GM12878 (cell line): ENCODE data around the gene ARHGAP15. TPM values are rescaled to one million over a fixed set of nuclear protein-coding genes. Genes with fewer than 3 reads are reported as not detected.

Source experiments
- ATAC-seq: fragments of 200-7000 bp; cut with Tn5 transposase; 3 replicates; pipeline ENCODE4 v1.9.1; 2020; ENCODE audit warnings: mild to moderate bottlenecking, moderate library complexity
- BruUV-seq: library from RNA; stranded (reverse); fragments of 400-500 nt; replicated peaks from 2 replicates; lab custom pipeline; 2021; lab: Mats Ljungman, UMichigan
- CTCF ChIA-PET: fragments of 300-600 bp; sonication (Branson Sonifier 250); formaldehyde crosslinking; extraction: SDS; loops from one replicate; lab custom pipeline; 2021; ENCODE audit warnings: inconsistent platforms; lab: Yijun Ruan, JAX
- POLR2A ChIA-PET: fragments of 350-600 bp; formaldehyde crosslinking; extraction: SDS; loops from one replicate; lab custom pipeline; 2021; ENCODE audit warnings: inconsistent platforms; lab: Charles Lee
- RAD21 ChIA-PET: fragments of 300-600 bp; sonication (Branson Sonifier 250); formaldehyde crosslinking; loops from one replicate; lab custom pipeline; 2023; ENCODE audit warnings: antibody characterized with exemption; ENCODE audit not compliant: unreplicated experiment; lab: Charles Lee
- SMC1A ChIA-PET: fragments of 300-600 bp; sonication (Branson Sonifier 250); formaldehyde crosslinking; loops from one replicate; lab custom pipeline; 2023; ENCODE audit not compliant: unreplicated experiment, uncharacterized antibody; lab: Charles Lee
- DNase-seq: peaks from one replicate; pipeline ENCODE4 v3.0.0-alpha.2; 2011; ENCODE audit warnings: low read depth, low spot score
- FAIRE-seq: peaks from 3 replicates; lab custom pipeline; 2011; peaks lifted over from hg19 to GRCh38; lab: Jason Lieb, UNC
- H2AFZ ChIP-seq: 2 replicates; pipeline ENCODE4 v1.6.0; 2011; ENCODE audit warnings: low read depth, low read length, control low read depth; ENCODE audit not compliant: control insufficient read depth
- H3K27ac ChIP-seq: 2 replicates; pipeline ENCODE4 v1.5.1; 2011; ENCODE audit warnings: control low read depth; ENCODE audit not compliant: control insufficient read depth, insufficient read depth
- H3K27me3 ChIP-seq, 2 experiments: replicated peaks in 1 of 2; 2 replicates each; pipeline versions ENCODE4 v1.6.0 to v1.6.1; 2011; ENCODE audit warnings: low read length in 1 of 2; ENCODE audit not compliant: control insufficient read depth in 2 of 2, insufficient read depth in 2 of 2
- H3K36me3 ChIP-seq, 2 experiments: 2 replicates each; pipeline ENCODE4 v1.5.1; 2011; ENCODE audit warnings: low read length in 1 of 2; ENCODE audit not compliant: control insufficient read depth in 2 of 2, insufficient read depth in 2 of 2
- H3K4me1 ChIP-seq: 2 replicates; pipeline ENCODE4 v1.6.1; 2011; ENCODE audit warnings: mild to moderate bottlenecking, low read length, moderate library complexity, mixed read lengths; ENCODE audit not compliant: control insufficient read depth, insufficient read depth
- H3K4me2 ChIP-seq: 2 replicates; pipeline ENCODE4 v1.6.0; 2011; ENCODE audit warnings: control low read depth; ENCODE audit not compliant: control insufficient read depth, insufficient read depth
- H3K4me3 ChIP-seq: fragments of 200-600 bp; sonication (generic); 2 replicates; pipeline ENCODE4 v1.5.1; 2016
- H3K79me2 ChIP-seq: 2 replicates; pipeline ENCODE4 v1.6.0; 2011; ENCODE audit warnings: low read length; ENCODE audit not compliant: control insufficient read depth, insufficient read depth
- H3K9ac ChIP-seq: 2 replicates; pipeline ENCODE4 v1.8.0; 2011; ENCODE audit warnings: low read length, control low read depth, mixed read lengths; ENCODE audit not compliant: control insufficient read depth, insufficient read depth
- H3K9me3 ChIP-seq: replicated peaks from 3 replicates; pipeline ENCODE4 v1.5.1; 2011; ENCODE audit warnings: mild to moderate bottlenecking, low read length; ENCODE audit not compliant: control insufficient read depth, insufficient read depth
- H4K20me1 ChIP-seq: 2 replicates; pipeline ENCODE4 v1.6.0; 2011; ENCODE audit not compliant: control insufficient read depth, insufficient read depth
- EED ChIP-seq: sonication (generic); IDR thresholded peaks from 2 replicates; pipeline ENCODE4 v1.6.1; 2016; ENCODE audit warnings: antibody characterized with exemption, low read depth
- MLLT1 ChIP-seq: fragments of 450-650 bp; IDR thresholded peaks from 2 replicates; pipeline ENCODE4 v1.6.1; 2016; ENCODE audit warnings: mild to moderate bottlenecking
- MXI1 ChIP-seq: fragments of 150-350 bp; IDR thresholded peaks from 2 replicates; pipeline ENCODE4 v1.6.1; 2011; ENCODE audit warnings: low read depth, mild to moderate bottlenecking, inconsistent platforms, low read length, improper control_type of control experiment
- NRF1 ChIP-seq: conservative IDR thresholded peaks from 2 replicates; pipeline ENCODE4 v1.6.1; 2011; ENCODE audit warnings: mild to moderate bottlenecking, low read depth, low read length, improper control_type of control experiment
- PKNOX1 ChIP-seq: fragments of 450-650 bp; IDR thresholded peaks from 2 replicates; pipeline ENCODE4 v1.6.1; 2016; ENCODE audit warnings: mild to moderate bottlenecking
- PRDM15 ChIP-seq: fragments of 450-650 bp; formaldehyde crosslinking; IDR thresholded peaks from 2 replicates; pipeline ENCODE4 v1.4.0; 2020; ENCODE audit warnings: mild to moderate bottlenecking, moderate library complexity
- RAD51 ChIP-seq: fragments of 450-650 bp; IDR thresholded peaks from 2 replicates; pipeline ENCODE4 v1.6.1; 2016; ENCODE audit warnings: moderate library complexity, mild to moderate bottlenecking, inconsistent platforms
- SIX5 ChIP-seq: IDR thresholded peaks from 2 replicates; pipeline ENCODE4 v1.6.1; 2011; ENCODE audit warnings: mild to moderate bottlenecking, low read depth, low read length, moderate library complexity; ENCODE audit not compliant: severe bottlenecking
- TAF1 ChIP-seq: IDR thresholded peaks from 2 replicates; pipeline ENCODE4 v1.6.1; 2011; ENCODE audit warnings: mild to moderate bottlenecking, low read depth, low read length, borderline replicate concordance
- TARDBP ChIP-seq: IDR thresholded peaks from 2 replicates; pipeline ENCODE4 v1.6.1; 2016; ENCODE audit warnings: borderline replicate concordance
- ZNF687 ChIP-seq: fragments of 450-650 bp; IDR thresholded peaks from 2 replicates; pipeline ENCODE4 v1.6.1; 2017; ENCODE audit warnings: mild to moderate bottlenecking, moderate library complexity
- WGBS: methylation state at CpG from one replicate; pipeline ENCODE4 v1.1.6; 2016; ENCODE audit warnings: low lambda C conversion rate; ENCODE audit not compliant: insufficient replicate concordance, insufficient coverage; ENCODE audit errors: missing lambda C conversion rate; 5-methylcytosine and 5-hydroxymethylcytosine counted together
- in situ Hi-C: fragments of 300-500 bp; cut with MboI; formaldehyde crosslinking; loops from 9 replicates; pipeline ENCODE4 v1.14.3; 2018; ENCODE audit warnings: mixed read lengths
- intact Hi-C: fragments of 100-400 bp; cut with micrococcal nuclease; formaldehyde crosslinking; loops from one replicate; pipeline ENCODE4 v1.14.2; 2022; ENCODE audit not compliant: unreplicated experiment
- polyA plus RNA-seq, 11 experiments: library from polyadenylated mRNA; depleted of rRNA in 4 of 11; unstranded in 6 of 11; stranded (reverse) in 5 of 11; fragments of >200 nt; fragmentation: Nextera tagmentation in 4 of 11; fragmentation: Illumina TruSeq in 1 of 11; extraction: Ambion mirVana in 4 of 11; extraction: Trizol in 1 of 11; gene quantifications; 1 replicate in 1 of 11; 2 replicates in 10 of 11; pipeline versions ENCODE4 v1.2.1 to v1.2.3, GENCODE V29; 2011 to 2016; ENCODE audit warnings: inconsistent platforms in 2 of 11, missing spikeins in 2 of 11, low read depth in 1 of 11
- total RNA-seq, 4 experiments: library from RNA; depleted of rRNA in 3 of 4; stranded (reverse); fragments of >200 nt in 3 of 4; fragmentation: Illumina TruSeq in 1 of 4; extraction: Trizol in 1 of 4; gene quantifications; 2 replicates each; pipeline versions ENCODE4 v1.2.1 to v1.2.3, GENCODE V29; 2013 to 2021

ARHGAP15 gene
- total and polyA plus RNA-seq, 10 of the 15 experiments (the other 5 are each of a cell fraction or from before 2014, with no cell fraction given) = 38.0 to 92.6 (median 66.7) TPM

GRCh38 chr2:143623231-143623908 lies 494.2 kb downstream of the ARHGAP15 start:
- intact Hi-C loops = no loop called here
- SMC1A ChIA-PET = no interaction called here
- RAD21 ChIA-PET = no interaction called here
- ATAC-seq (no peak), DNase-seq (no peak), FAIRE-seq (no peak)
- in situ Hi-C loops = no loop called here
- POLR2A ChIA-PET = no interaction called here
- Histone ChIP-seq H3K27me3 (no peaks in the 10 kb centered on the region), H3K4me1 (no peaks in the 10 kb centered on the region), H3K9ac (no peak overlapping the region), H3K4me3 (no peak overlapping the region), H3K36me3 (peaks cover 0 to 2% of the 10 kb centered on the region in 2 experiments; a peak in 2 of 4 replicates), H2AFZ (no peak overlapping the region), H3K79me2 (no peaks in the 10 kb centered on the region), H3K9me3 (no peaks in the 10 kb centered on the region; the same call in 1 of the 3 replicates), H3K27ac (no peak overlapping the region), H3K4me2 (no peak overlapping the region), H4K20me1 (no peaks in the 10 kb centered on the region)
- WGBS = 98% methylated on average over 6 of the region's 6 CpGs
- CTCF ChIA-PET = interaction anchor here (0.6 kb wide), 1 partner anchor 682 kb away, joined by 4 read pairs; no protein-coding TSS in a partner anchor
- BruUV-seq = no TSS peak
- TF ChIP-seq SIX5 (no peak), MXI1 (no peak), PKNOX1 (no peak), PRDM15 (no peak), ZNF687 (no peak), MLLT1 (no peak), NRF1 (no peak), TARDBP (no peak), EED (no peak), TAF1 (no peak), RAD51 (no peak)
